PC-3 (cell line): ENCODE results near the gene TAPT1. TPM values are rescaled to one million over a fixed set of nuclear protein-coding genes. Genes with fewer than 3 reads are reported as not detected.

Experiments used
- ATAC-seq: fragments of 200-7000 bp; cut with Tn5 transposase; 2 replicates; pipeline ENCODE4 v1.9.1; 2020; ENCODE audit warnings: mild to moderate bottlenecking, moderate library complexity
- BruUV-seq: library from RNA; stranded (reverse); fragments of 400-500 nt; replicated peaks from 2 replicates; lab custom pipeline; 2021; lab: Mats Ljungman, UMichigan
- CTCF ChIA-PET: fragments of 300-600 bp; sonication (Branson Sonifier 250); formaldehyde crosslinking; loops from one replicate; lab custom pipeline; 2022; ENCODE audit warnings: antibody characterized with exemption; lab: Charles Lee
- POLR2A ChIA-PET: fragments of 300-600 bp; sonication (Branson Sonifier 250); formaldehyde crosslinking; loops from one replicate; lab custom pipeline; 2022; ENCODE audit warnings: antibody characterized with exemption; ENCODE audit not compliant: unreplicated experiment; lab: Charles Lee
- DNase-seq: peaks from one replicate; pipeline ENCODE4 v3.0.0-alpha.2; 2015
- H2AFZ ChIP-seq: fragments of 300-600 bp; sonication (generic); 2 replicates; pipeline ENCODE4 v1.6.0; 2016; ENCODE audit warnings: antibody characterized with exemption, low read length
- H3F3A ChIP-seq: fragments of 300-600 bp; sonication (generic); one replicate; pipeline ENCODE4 v1.6.0; 2017; ENCODE audit warnings: antibody characterized with exemption, low read length, control low read depth, mild to moderate bottlenecking; ENCODE audit not compliant: unreplicated experiment
- H3K27ac ChIP-seq: fragments of 300-600 bp; sonication (generic); 2 replicates; pipeline ENCODE4 v1.5.1; 2016; ENCODE audit warnings: mild to moderate bottlenecking, low read length
- H3K27me3 ChIP-seq: fragments of 300-600 bp; sonication (generic); 2 replicates; pipeline ENCODE4 v1.6.1; 2016; ENCODE audit warnings: low read length, mixed read lengths
- H3K36me3 ChIP-seq: fragments of 300-600 bp; sonication (generic); 2 replicates; pipeline ENCODE4 v1.6.1; 2016; ENCODE audit warnings: low read depth, mixed run types, low read length, mixed read lengths
- H3K4me1 ChIP-seq: fragments of 300-600 bp; sonication (generic); 2 replicates; pipeline ENCODE4 v1.5.1; 2016; ENCODE audit warnings: low read length; ENCODE audit not compliant: insufficient read depth
- H3K4me2 ChIP-seq: fragments of 300-600 bp; sonication (generic); 2 replicates; pipeline ENCODE4 v1.6.0; 2016; ENCODE audit warnings: low read length
- H3K4me3 ChIP-seq: fragments of 300-600 bp; sonication (generic); 2 replicates; pipeline ENCODE4 v1.5.1; 2016; ENCODE audit warnings: mild to moderate bottlenecking, low read length, mixed read lengths
- H3K79me2 ChIP-seq: fragments of 300-600 bp; sonication (generic); 2 replicates; pipeline ENCODE4 v1.6.1; 2017; ENCODE audit warnings: low read length, mixed read lengths
- H3K9ac ChIP-seq: fragments of 300-600 bp; sonication (generic); 2 replicates; pipeline ENCODE4 v1.6.0; 2016; ENCODE audit warnings: mild to moderate bottlenecking, low read length
- H3K9me2 ChIP-seq: fragments of 300-600 bp; sonication (generic); replicated peaks from 2 replicates; pipeline ENCODE4 v1.6.1; 2016; ENCODE audit warnings: mixed run types, low read length, mixed read lengths
- H3K9me3 ChIP-seq: fragments of 300-600 bp; sonication (generic); 2 replicates; pipeline ENCODE4 v1.6.1; 2016; ENCODE audit warnings: low read length, mixed read lengths
- H4K20me1 ChIP-seq: fragments of 300-600 bp; sonication (generic); 2 replicates; pipeline ENCODE4 v1.6.1; 2016; ENCODE audit warnings: low read length, mixed read lengths
- CTCF ChIP-seq: fragments of 300-600 bp; sonication (generic); conservative IDR thresholded peaks from 2 replicates; pipeline ENCODE4 v1.5.1; 2017; ENCODE audit warnings: antibody characterized with exemption, low read depth, mild to moderate bottlenecking, low read length
- EZH2 ChIP-seq: fragments of 300-600 bp; sonication (generic); IDR thresholded peaks from one replicate; pipeline ENCODE4 v1.6.1; 2017; ENCODE audit warnings: antibody characterized with exemption, mild to moderate bottlenecking, low read length; ENCODE audit not compliant: unreplicated experiment
- EZH2phosphoT487 ChIP-seq: fragments of 300-600 bp; sonication (generic); IDR thresholded peaks from 2 replicates; pipeline ENCODE4 v1.6.1; 2018; ENCODE audit warnings: mild to moderate bottlenecking, antibody characterized with exemption, low read length, borderline replicate concordance
- intact Hi-C: fragments of 100-400 bp; cut with micrococcal nuclease; formaldehyde crosslinking; loops from 2 replicates; pipeline ENCODE4 v1.9.0; 2023
- total RNA-seq: library from RNA; depleted of rRNA; stranded (reverse); fragments of >200 nt; gene quantifications from 2 replicates; pipeline ENCODE4 v1.2.3, GENCODE V29; 2014; rRNA removed

Gene TAPT1
- total RNA-seq, 1 experiment from 2014 or later, result 8.7 TPM

- Histone ChIP-seq H3K79me2 (no peaks in the 10 kb centered on the region), H3K27ac (no peak overlapping the region), H3K4me3 (no peak overlapping the region), H3K9ac (no peak overlapping the region), H3K9me2 (no peaks in the 10 kb centered on the region), H3F3A (no peaks in the 10 kb centered on the region), H3K4me2 (no peak overlapping the region), H3K36me3 (no peaks in the 10 kb centered on the region), H3K9me3 (no peaks in the 10 kb centered on the region), H3K27me3 (no peaks in the 10 kb centered on the region), H3K4me1 (no peaks in the 10 kb centered on the region), H2AFZ (no peak overlapping the region), H4K20me1 (no peaks in the 10 kb centered on the region)
- CTCF ChIA-PET, result no interaction called here
- BruUV-seq, result no TSS peak
- POLR2A ChIA-PET, result no interaction called here
- ATAC-seq, result no peak
- TF ChIP-seq EZH2phosphoT487 (no peak), EZH2 (no peak), CTCF (no peak)
- DNase-seq, result no peak
- intact Hi-C loops, result no loop called here
Measured at GRCh38 chr4:16111533-16111932, 114.7 kb downstream of the TAPT1 start.

GRCh38 chr4:16110661-16111290, 115.5 kb downstream of the TAPT1 start:
- H2AFZ ChIP-seq, result no peak overlapping the region
- no peak overlapping the region for H3K4me3 ChIP-seq
- intact Hi-C loops, result no loop called here
- H3F3A ChIP-seq, result no peaks in the 10 kb centered on the region
- no peaks in the 10 kb centered on the region for H3K27me3 ChIP-seq
- no peaks in the 10 kb centered on the region for H3K9me3 ChIP-seq
- H3K79me2 ChIP-seq, result no peaks in the 10 kb centered on the region
- ChIA-PET POLR2A (no interaction called here), CTCF (no interaction called here)
- H3K9me2 ChIP-seq, result no peaks in the 10 kb centered on the region
- no peaks in the 10 kb centered on the region for H3K4me1 ChIP-seq
- ATAC-seq, result no peak
- H3K27ac ChIP-seq, result no peak overlapping the region
- no TSS peak for BruUV-seq
- H4K20me1 ChIP-seq, result no peaks in the 10 kb centered on the region
- no peak overlapping the region for H3K4me2 ChIP-seq
- TF ChIP-seq EZH2phosphoT487 (no peak), EZH2 (no peak), CTCF (no peak)
- H3K9ac ChIP-seq, result no peak overlapping the region
- no peaks in the 10 kb centered on the region for H3K36me3 ChIP-seq
- DNase-seq, result no peak

Other genes starting within 250 kb of the TAPT1 start
- not detected in 2 replicates for gene PROM1, start 142.4 kb downstream of the TAPT1 start, total RNA-seq